Iris pigment epithelial cell (primary cell): ENCODE data around the gene TES.
"Not testable (repeated sequence)": the region's sequence is repeated elsewhere in the genome, so short reads cannot be mapped to it uniquely, and the experiment has no call there.

Experiments
- DNase-seq: peaks from one replicate; pipeline ENCODE4 v3.0.0-alpha.2; 2011; ENCODE audit warnings: low read depth

Gene TES

GRCh38 chr7:116242759-116243158, 32.4 kb downstream of the TES start:
- no peak for DNase-seq

GRCh38 chr7:116244803-116245202, 34.5 kb downstream of the TES start:
- DNase-seq = not testable (repeated sequence)

GRCh38 chr7:116246357-116246756, 36.0 kb downstream of the TES start:
- DNase-seq = no peak

GRCh38 chr7:116249969-116250553, 39.7 kb downstream of the TES start:
- peak; percentile 72 for DNase-seq

GRCh38 chr7:116251675-116252074, 41.3 kb downstream of the TES start:
- no peak for DNase-seq

GRCh38 chr7:116252249-116252648, 41.9 kb downstream of the TES start:
- no peak for DNase-seq

GRCh38 chr7:116257156-116257555, 46.8 kb downstream of the TES start:
- DNase-seq = no peak

- peak; percentile 74 for DNase-seq
These were observed 48.4 kb downstream of the TES start for GRCh38 chr7:116258734-116259133.

- peak; percentile 45 for DNase-seq
These were observed 49.0 kb downstream of the TES start for GRCh38 chr7:116259156-116259870.

GRCh38 chr7:116259871-116260440, 49.6 kb downstream of the TES start:
- DNase-seq = peak; percentile 85

- DNase-seq = no peak
These were observed 51.6 kb downstream of the TES start for GRCh38 chr7:116261904-116262303.

- DNase-seq = no peak
These were observed 55.5 kb downstream of the TES start for GRCh38 chr7:116265881-116266280.

- peak; percentile 48 for DNase-seq
These were observed 59.1 kb downstream of the TES start for GRCh38 chr7:116269466-116269865.

- DNase-seq = peak; percentile 68
These were observed 61.0 kb downstream of the TES start for GRCh38 chr7:116271161-116271913.

- DNase-seq = peak; percentile 98
These were observed 61.9 kb downstream of the TES start for GRCh38 chr7:116271963-116272886.

GRCh38 chr7:116273283-116273917, 63.1 kb downstream of the TES start:
- DNase-seq = no peak

GRCh38 chr7:116273918-116274301, 63.6 kb downstream of the TES start:
- DNase-seq = no peak

GRCh38 chr7:116277070-116277469, 66.7 kb downstream of the TES start:
- DNase-seq = no peak

GRCh38 chr7:116279217-116279616, 68.9 kb downstream of the TES start:
- DNase-seq = no peak

GRCh38 chr7:116280803-116281202, 70.5 kb downstream of the TES start:
- DNase-seq = no peak

- DNase-seq = no peak
These were observed 73.4 kb downstream of the TES start for GRCh38 chr7:116283595-116284204.
